Gastrocnemius medialis (tissue), 4 donors: Measurements from ENCODE around the gene EPSTI1.

Source experiments
- POLR2A ChIP-seq, 2 donors: fragments of 450-650 bp; IDR thresholded peaks; one replicate each; pipeline ENCODE4 v1.6.1; 2017; ENCODE audit warnings: antibody characterized with exemption in 2 of 2, mild to moderate bottlenecking in 2 of 2, moderate library complexity in 2 of 2
- TF ChIP-seq, protein P1 (sequence below), 5 experiments: fragments of 450-650 bp in 3 of 5; fragments of 200-600 bp in 2 of 5; sonication (generic) in 2 of 5; IDR thresholded peaks in 4 of 5; conservative IDR thresholded peaks in 1 of 5; 1 replicate in 4 of 5; 2 replicates in 1 of 5; pipeline ENCODE4 v1.5.1; 2016 to 2019; ENCODE audit warnings: antibody characterized with exemption in 5 of 5, mild to moderate bottlenecking in 3 of 5, moderate library complexity in 3 of 5

- TF ChIP-seq, protein P1, sequence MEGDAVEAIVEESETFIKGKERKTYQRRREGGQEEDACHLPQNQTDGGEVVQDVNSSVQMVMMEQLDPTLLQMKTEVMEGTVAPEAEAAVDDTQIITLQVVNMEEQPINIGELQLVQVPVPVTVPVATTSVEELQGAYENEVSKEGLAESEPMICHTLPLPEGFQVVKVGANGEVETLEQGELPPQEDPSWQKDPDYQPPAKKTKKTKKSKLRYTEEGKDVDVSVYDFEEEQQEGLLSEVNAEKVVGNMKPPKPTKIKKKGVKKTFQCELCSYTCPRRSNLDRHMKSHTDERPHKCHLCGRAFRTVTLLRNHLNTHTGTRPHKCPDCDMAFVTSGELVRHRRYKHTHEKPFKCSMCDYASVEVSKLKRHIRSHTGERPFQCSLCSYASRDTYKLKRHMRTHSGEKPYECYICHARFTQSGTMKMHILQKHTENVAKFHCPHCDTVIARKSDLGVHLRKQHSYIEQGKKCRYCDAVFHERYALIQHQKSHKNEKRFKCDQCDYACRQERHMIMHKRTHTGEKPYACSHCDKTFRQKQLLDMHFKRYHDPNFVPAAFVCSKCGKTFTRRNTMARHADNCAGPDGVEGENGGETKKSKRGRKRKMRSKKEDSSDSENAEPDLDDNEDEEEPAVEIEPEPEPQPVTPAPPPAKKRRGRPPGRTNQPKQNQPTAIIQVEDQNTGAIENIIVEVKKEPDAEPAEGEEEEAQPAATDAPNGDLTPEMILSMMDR (IDR thresholded peaks at IDR 0.05 in 4 of 5, conservative IDR thresholded peaks at IDR 0.05 in 1 of 5) = no peak
- no peak for TF ChIP-seq POLR2A (IDR thresholded peaks at IDR 0.05)
These were observed 106.7 kb downstream of the EPSTI1 start for GRCh38 chr13:42885325-42885724.
